NT2/D1 (cell line): ENCODE results near the gene CD46.

Source experiments
- DNase-seq: peaks from one replicate; pipeline ENCODE4 v3.0.0-alpha.2; 2011; ENCODE audit warnings: low read depth, low spot score
- H3K27me3 ChIP-seq: 2 replicates; pipeline ENCODE4 v1.6.0; 2011; ENCODE audit warnings: mild to moderate bottlenecking; ENCODE audit not compliant: insufficient read length, insufficient read depth
- H3K36me3 ChIP-seq: 2 replicates; pipeline ENCODE4 v1.6.1; 2011; ENCODE audit warnings: mild to moderate bottlenecking, low read length, mixed read lengths; ENCODE audit not compliant: insufficient read depth, insufficient read length
- H3K4me1 ChIP-seq: 2 replicates; pipeline ENCODE4 v1.5.1; 2011; ENCODE audit not compliant: insufficient read depth, insufficient read length
- H3K4me3 ChIP-seq: 2 replicates; pipeline ENCODE4 v1.5.1; 2011; ENCODE audit warnings: low read depth; ENCODE audit not compliant: insufficient read length
- H3K9ac ChIP-seq: 2 replicates; pipeline ENCODE4 v1.6.0; 2011; ENCODE audit warnings: low read depth; ENCODE audit not compliant: insufficient read length
- H3K9me3 ChIP-seq: 2 replicates; pipeline ENCODE4 v1.5.1; 2011; ENCODE audit warnings: mild to moderate bottlenecking, low read length; ENCODE audit not compliant: insufficient read depth
- SUZ12 ChIP-seq: IDR thresholded peaks from 2 replicates; pipeline ENCODE4 v1.6.1; 2011; ENCODE audit not compliant: insufficient read length, insufficient read depth; ENCODE audit errors: extremely low read depth
- YY1 ChIP-seq: IDR thresholded peaks from 2 replicates; pipeline ENCODE4 v1.6.1; 2011; ENCODE audit not compliant: insufficient read length, insufficient read depth
- ZNF274 ChIP-seq: IDR thresholded peaks from 2 replicates; pipeline ENCODE4 v1.6.1; 2011; ENCODE audit warnings: mild to moderate bottlenecking, low read depth, low read length

Gene CD46

GRCh38 chr1:207837673-207838072 lies 85.8 kb downstream of the CD46 start:
- H3K4me3 ChIP-seq, result no peak overlapping the region
- DNase-seq, result no peak
- H3K4me1 ChIP-seq, result no peaks in the 10 kb centered on the region
- no peaks in the 10 kb centered on the region for H3K9me3 ChIP-seq
- no peak overlapping the region for H3K9ac ChIP-seq
- H3K36me3 ChIP-seq, result no peaks in the 10 kb centered on the region
- H3K27me3 ChIP-seq, result no peaks in the 10 kb centered on the region
- TF ChIP-seq YY1 (no peak), SUZ12 (no peak), ZNF274 (no peak)

GRCh38 chr1:207838156-207839082 lies 86.6 kb downstream of the CD46 start:
- no peak overlapping the region for H3K4me3 ChIP-seq
- TF ChIP-seq ZNF274, result no peak
- no peak for TF ChIP-seq SUZ12
- DNase-seq, result no peak
- H3K36me3 ChIP-seq, result no peaks in the 10 kb centered on the region
- H3K4me1 ChIP-seq, result no peaks in the 10 kb centered on the region
- no peak overlapping the region for H3K9ac ChIP-seq
- no peaks in the 10 kb centered on the region for H3K9me3 ChIP-seq
- H3K27me3 ChIP-seq, result no peaks in the 10 kb centered on the region

- no peak for TF ChIP-seq YY1
- TF ChIP-seq ZNF274, result no peak
- TF ChIP-seq SUZ12, result no peak
- H3K4me1 ChIP-seq, result no peaks in the 10 kb centered on the region
- H3K27me3 ChIP-seq, result no peaks in the 10 kb centered on the region
- no peak overlapping the region for H3K4me3 ChIP-seq
- H3K9ac ChIP-seq, result no peak overlapping the region
- no peaks in the 10 kb centered on the region for H3K9me3 ChIP-seq
- DNase-seq, result no peak
- H3K36me3 ChIP-seq, result no peaks in the 10 kb centered on the region
Observed at GRCh38 chr1:207839083-207839413, 87.2 kb downstream of the CD46 start.

GRCh38 chr1:207840380-207840779 lies 88.5 kb downstream of the CD46 start:
- TF ChIP-seq ZNF274 (no peak), SUZ12 (no peak), YY1 (no peak)
- H3K27me3 ChIP-seq, result no peaks in the 10 kb centered on the region
- no peaks in the 10 kb centered on the region for H3K4me1 ChIP-seq
- H3K9me3 ChIP-seq, result no peaks in the 10 kb centered on the region
- H3K36me3 ChIP-seq, result no peaks in the 10 kb centered on the region
- no peak for DNase-seq
- H3K4me3 ChIP-seq, result no peak overlapping the region
- no peak overlapping the region for H3K9ac ChIP-seq

- H3K4me3 ChIP-seq, result no peak overlapping the region
- H3K36me3 ChIP-seq, result no peaks in the 10 kb centered on the region
Observed at GRCh38 chr1:207841293-207841692, 89.4 kb downstream of the CD46 start.

GRCh38 chr1:207841901-207842300 lies 90.0 kb downstream of the CD46 start:
- Histone ChIP-seq H3K4me3 (no peak overlapping the region), H3K27me3 (no peaks in the 10 kb centered on the region), H3K9me3 (no peaks in the 10 kb centered on the region), H3K9ac (no peak overlapping the region), H3K4me1 (no peaks in the 10 kb centered on the region), H3K36me3 (no peaks in the 10 kb centered on the region)
- DNase-seq, result no peak
- TF ChIP-seq YY1 (no peak), SUZ12 (no peak), ZNF274 (no peak)

More at GRCh38 chr1:207841293-207841692, 89.4 kb downstream of the CD46 start:
- TF ChIP-seq YY1 (no peak), SUZ12 (no peak), ZNF274 (no peak)
- Histone ChIP-seq H3K4me1 (no peaks in the 10 kb centered on the region), H3K9me3 (no peaks in the 10 kb centered on the region), H3K9ac (no peak overlapping the region), H3K27me3 (no peaks in the 10 kb centered on the region)
- DNase-seq, result no peak

GRCh38 chr1:207842506-207842905 lies 90.7 kb downstream of the CD46 start:
- no peaks in the 10 kb centered on the region for H3K9me3 ChIP-seq
- TF ChIP-seq ZNF274 (no peak), YY1 (no peak)
- no peaks in the 10 kb centered on the region for H3K27me3 ChIP-seq
- no peaks in the 10 kb centered on the region for H3K36me3 ChIP-seq
- no peak overlapping the region for H3K9ac ChIP-seq
- DNase-seq, result no peak
- no peak overlapping the region for H3K4me3 ChIP-seq
- H3K4me1 ChIP-seq, result no peaks in the 10 kb centered on the region
